GM18498 (cell line): ENCODE results near the gene KCNJ5.

Experiments used
- ATAC-seq: cut with Tn5 transposase; IDR thresholded peaks from one replicate; pipeline ENCODE4 v1.9.1; 2021; ENCODE audit warnings: mild to moderate bottlenecking, moderate library complexity; ENCODE audit not compliant: unreplicated experiment

The KCNJ5 gene

DNA sequence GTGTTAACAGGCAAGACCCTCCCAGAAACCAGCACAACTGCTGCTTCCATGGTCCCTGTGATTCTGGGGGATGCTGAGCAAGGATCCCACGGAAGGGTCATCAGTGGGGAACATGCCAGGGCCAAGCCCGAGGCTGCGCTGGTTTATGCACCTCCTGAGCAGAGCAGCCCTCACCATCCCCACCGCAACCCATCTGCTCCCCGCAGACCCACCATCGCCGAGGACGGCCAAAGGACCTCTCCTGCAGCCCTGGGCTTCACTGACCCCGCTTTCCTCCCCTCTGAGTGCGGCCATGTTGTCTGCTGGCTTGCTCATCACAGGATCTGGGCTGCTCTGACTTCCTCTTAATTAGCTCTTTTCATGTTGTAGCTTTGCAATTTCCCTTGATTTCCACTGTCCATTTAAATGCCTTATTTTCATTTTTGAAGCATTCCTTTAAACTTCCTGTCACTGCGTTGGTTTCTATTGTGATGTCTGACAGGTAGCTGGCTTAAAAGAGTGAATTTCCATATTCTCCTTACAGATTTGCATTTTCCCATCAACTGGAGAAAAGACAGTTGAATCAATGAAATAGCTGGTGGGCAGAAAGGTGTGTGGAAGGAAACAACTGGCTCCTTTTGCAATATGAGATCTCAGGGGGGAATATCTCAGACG, 36.7 kb downstream of the KCNJ5 start:
- no peak for ATAC-seq

- peak; percentile 99 for ATAC-seq
These were observed 37.2 kb downstream of the KCNJ5 start for GRCh38 chr11:128928400-128928799.

- ATAC-seq: no peak
These were observed 38.3 kb downstream of the KCNJ5 start for GRCh38 chr11:128929468-128929867.

DNA sequence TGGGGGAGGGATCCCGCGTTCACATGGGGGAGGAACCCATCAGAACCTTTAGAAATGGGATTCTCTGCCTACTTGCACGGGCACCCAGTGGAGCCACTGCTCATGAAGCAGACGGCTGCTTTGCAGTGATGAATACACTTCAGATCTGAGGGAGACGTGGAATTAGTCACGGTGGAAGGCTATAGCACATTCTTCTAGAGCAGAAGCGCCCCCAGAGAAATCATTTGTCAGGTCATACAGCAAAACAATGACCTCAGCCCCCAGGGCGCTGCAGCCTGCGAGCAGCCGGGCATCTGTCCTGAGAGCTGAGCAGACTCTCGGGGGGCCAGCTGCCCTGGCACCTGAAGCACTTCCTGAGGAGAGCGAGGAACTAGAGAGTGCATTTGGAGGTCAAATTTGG, 38.8 kb downstream of the KCNJ5 start:
- no peak for ATAC-seq

GRCh38 chr11:128931066-128931465, 39.9 kb downstream of the KCNJ5 start:
- ATAC-seq: no peak

DNA sequence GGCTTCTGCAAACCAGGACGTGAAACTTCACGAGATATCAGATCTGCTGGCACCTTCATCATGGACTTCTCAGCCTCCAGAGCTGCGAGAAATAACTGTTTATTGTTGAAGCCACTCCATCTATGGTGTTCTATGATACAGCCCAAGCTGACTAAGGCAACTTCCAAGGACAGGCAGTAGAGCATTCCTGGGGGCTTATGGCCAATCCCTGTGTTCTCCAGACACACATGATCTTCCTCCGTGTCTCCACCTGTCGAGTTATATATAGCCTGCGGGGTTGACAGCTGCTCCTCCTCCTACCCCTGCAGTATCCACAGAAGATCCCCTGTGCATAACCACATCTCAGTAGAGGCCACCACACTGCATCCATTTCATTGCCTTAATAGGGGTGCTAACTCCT, 40.5 kb downstream of the KCNJ5 start:
- ATAC-seq: no peak

- no peak for ATAC-seq
These were observed 42.5 kb downstream of the KCNJ5 start for GRCh38 chr11:128933481-128934178.

DNA sequence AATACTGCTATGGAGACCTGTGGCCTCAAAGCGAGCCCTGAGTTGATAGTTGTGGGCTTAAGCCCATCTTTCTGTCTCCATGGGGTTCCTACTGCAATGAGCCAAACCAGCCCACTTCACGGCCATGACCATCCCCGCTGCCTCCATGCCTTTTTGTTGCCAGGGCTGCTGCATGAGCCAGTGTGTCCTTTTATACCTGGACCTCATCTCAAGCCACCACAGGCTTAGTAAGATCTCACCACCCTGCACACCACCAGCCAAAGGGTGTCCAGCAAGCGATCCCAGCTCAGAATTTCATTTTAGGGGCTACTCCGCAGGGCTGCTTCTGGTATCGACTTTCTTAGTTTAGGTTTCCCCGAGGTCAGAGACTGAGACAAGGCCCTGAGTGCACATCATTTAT, 43.2 kb downstream of the KCNJ5 start:
- no peak for ATAC-seq

GRCh38 chr11:128934926-128935325, 43.8 kb downstream of the KCNJ5 start:
- ATAC-seq: no peak

DNA sequence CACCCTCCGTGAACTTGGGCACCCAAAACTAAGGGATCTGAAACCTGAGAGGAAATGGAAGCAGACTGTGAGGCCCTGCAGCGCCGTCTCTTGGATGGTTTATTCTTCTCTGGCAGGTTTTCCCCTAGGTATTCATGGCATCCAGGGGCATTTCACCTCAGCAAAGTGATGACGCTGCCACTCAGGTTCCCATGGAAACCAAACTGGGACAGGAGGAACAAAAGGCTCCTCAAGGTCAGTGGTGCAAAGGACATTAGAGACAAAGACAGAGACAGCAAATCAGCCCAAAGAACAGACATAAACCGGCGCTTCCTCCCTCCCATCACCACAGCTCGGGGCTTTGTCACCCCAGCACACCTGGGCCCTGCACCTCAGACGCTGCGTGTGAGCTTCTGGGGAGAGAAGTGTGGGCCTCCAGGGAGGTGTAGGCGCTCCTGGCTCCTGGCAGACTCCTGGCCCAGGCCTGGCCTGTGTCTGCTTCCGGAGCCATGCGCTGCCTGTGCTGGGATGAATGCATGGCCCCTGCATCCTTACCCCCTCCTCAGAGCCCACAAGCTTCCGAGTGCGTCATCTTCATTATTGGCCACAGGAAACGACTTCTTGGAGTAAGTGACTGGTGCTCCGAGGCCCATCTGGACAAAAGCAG, 45.6 kb downstream of the KCNJ5 start:
- no peak for ATAC-seq

GRCh38 chr11:128937480-128937879, 46.3 kb downstream of the KCNJ5 start:
- no peak for ATAC-seq

GRCh38 chr11:128938156-128938885, 47.2 kb downstream of the KCNJ5 start:
- no peak for ATAC-seq

- no peak for ATAC-seq
These were observed 48.4 kb downstream of the KCNJ5 start for GRCh38 chr11:128939591-128939990.

- ATAC-seq: no peak
These were observed 49.0 kb downstream of the KCNJ5 start for GRCh38 chr11:128940156-128940555.

GRCh38 chr11:128940603-128941002, 49.4 kb downstream of the KCNJ5 start:
- no peak for ATAC-seq

GRCh38 chr11:128941110-128941509, 50.0 kb downstream of the KCNJ5 start:
- ATAC-seq: no peak

DNA sequence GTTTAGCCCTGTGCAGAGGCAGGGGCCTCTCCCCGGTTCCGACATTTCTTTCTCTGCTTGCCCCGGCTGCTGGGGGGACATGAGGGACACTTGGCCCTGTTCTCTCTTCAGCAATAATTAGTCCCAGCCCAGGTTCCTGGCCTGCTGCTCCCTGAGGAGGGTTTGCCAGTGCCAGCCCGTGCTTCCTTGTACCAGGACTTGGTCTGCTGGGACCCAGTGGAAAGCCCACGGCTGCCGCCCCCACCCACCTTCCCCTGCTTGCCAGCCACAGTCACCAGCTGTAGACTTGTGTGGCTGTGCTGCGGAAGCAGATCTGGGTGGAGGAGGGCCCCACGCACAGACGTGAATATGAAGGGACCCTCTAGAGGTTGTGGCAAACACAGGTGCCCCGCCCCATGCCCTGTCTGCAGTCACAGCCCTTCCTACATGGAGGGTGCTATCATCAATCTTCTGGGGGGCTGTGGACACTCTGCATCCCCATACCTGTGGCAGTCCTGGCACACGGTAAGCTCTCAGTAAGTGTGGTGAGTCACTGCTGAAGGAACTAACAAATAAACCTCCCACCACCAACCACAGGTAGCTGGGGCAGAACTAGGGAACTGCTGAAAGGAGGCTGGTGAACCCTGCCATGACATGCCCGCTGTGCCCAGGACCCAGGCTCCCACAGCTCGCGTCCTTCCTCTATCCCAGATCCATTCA, 50.6 kb downstream of the KCNJ5 start:
- no peak for ATAC-seq

DNA sequence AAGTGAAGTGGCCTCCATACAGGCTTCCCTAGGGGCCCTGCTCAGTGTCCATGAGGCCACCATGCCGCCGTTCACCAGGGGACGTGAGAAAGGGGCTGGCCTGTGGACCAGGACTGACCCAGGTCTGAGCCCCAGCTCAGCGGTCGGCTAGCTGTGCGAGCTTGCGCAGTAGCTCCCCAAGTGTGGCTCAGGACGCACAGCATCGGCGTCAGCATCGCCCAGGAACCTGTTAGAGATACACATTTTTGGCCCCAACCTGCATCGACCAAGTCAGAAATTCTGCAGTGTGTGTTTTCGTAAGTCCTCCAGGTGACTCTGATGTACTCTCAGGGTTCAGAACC, 51.1 kb downstream of the KCNJ5 start:
- ATAC-seq: no peak

GRCh38 chr11:128942817-128943427, 51.8 kb downstream of the KCNJ5 start, which contains the start of gene TP53AIP1:
Gene TP53AIP1, minus strand, starts transcription at chr11:128942871. Its CDS starts 5,053 bp downstream, at chr11:128937818.
- no peak for ATAC-seq

GRCh38 chr11:128943428-128943976, 52.3 kb downstream of the KCNJ5 start:
- no peak for ATAC-seq
